Hematopoietic multipotent progenitor cell treated with erythropoietin and hydrocortisone succinate and interleukin-3 and kit ligand, for 17 days (in vitro differentiated cells): ENCODE results near the gene BAHCC1.

Experiments
- DNase-seq: peaks from one replicate; pipeline ENCODE4 v3.0.0-alpha.2; 2015; ENCODE audit warnings: low spot score

BAHCC1 gene

DNA sequence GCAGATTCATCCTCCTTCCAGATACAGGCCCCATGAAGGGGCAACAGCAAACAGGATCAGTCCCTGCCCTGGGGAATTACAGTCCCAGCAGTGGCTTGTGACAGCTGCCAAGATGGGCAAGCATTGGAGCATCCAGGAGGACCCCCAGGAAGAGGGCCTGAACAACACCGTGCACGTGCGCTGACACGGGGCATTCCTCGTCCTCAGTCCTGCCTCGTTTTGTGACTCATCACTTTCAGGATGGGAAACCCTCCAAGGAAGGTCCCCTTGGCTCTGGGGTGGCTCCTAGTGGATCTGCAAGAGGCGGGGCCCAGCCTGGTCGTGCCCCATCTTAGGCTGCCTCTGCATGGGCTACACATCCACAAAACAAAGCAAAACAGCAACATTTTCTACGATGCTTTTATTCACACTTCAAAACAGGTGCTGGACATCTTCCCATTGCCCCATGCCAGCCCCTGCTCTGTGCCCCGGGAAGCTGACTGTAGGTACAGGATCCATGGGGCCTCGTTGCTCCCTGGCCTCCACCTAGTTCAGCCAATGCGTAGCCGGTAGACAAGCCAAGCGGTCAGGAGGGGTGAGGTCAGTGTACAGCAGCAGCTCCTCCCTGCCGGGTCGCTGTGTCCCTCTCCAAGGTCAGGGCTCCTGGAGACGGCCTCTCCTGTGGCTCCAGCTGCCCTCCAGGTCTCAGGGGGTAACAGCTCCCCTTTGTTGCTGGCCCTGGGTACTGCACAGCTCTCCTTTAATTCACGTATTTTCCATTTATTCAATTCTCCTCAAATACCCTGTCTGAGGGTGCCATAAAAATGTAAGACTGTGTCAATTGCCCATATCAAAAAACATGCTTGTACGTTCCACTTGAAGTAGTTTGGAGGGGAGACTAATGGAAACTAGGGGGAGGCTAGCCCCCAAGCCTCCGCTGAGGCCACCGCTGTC lies 85.1 kb downstream of the BAHCC1 start:
- no peak for DNase-seq

DNA sequence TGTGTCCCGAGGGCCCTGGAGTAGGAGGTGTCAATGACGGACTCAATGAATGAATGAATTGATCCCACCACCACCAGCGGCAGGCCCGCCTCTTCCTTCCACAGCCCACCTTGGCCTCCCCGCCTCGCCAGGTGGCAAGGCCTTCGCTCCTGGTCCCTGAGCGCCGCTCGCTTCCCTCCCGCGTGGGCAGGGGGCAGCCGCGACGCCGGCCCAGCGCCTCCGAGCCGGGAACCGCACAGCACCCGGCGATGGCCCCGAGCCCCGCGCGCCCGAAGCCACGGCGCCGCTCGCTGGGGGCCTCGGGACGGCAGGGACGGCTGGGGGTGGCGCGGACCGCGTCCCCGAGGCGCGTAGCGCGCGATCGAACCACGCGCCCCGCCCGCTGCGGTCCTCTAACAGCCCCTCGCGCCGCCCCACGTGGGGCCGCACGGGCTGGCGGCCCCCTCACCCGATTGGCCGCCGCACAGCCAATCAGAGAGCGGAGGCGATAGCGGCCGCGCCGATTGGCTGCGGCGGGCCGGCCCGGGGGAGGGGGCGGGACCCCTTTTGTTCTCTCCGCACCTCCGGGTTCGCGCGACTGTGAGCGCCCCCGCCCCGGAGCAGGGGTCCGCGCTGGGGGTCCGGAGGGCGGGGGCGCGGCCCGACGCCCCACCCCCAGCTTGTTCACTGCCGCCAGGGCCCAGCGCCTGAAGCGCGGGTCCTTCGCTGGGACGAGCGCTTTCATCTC lies 86.0 kb downstream of the BAHCC1 start:
- DNase-seq = no peak

DNA sequence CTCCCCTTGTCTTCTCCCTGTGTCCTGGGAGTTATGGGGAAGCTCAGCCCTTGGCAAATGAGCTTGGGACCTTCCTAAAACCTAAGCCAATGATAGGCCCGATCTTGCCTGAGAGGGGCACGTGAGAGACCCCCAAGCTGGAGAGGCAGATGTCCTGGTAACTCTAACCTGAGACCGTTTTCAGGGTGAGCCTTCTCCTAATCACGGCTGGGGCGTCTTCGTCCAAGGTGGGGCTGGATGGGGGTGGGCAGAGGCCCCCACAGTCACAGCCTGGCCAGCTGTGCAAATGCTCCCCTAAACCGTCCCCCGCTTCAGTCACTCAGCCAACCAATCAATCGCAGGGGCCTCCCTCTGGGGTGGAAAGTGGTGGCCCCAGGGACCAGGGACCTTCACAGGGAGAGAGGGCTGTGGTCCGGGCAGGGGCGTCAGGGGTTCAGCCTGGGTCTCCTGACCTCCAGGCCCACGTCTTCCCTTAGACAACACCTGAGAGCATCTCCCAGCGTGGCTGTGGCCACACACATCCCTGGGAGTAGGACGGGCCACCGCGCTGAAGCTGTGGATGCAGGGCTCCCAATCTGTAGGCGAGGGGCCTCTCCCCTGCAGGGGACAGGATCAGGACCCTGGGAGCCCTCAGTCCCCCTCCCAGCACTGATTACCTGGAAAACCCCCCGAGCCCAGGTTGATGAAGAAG lies 86.7 kb downstream of the BAHCC1 start:
- DNase-seq = no peak

DNA sequence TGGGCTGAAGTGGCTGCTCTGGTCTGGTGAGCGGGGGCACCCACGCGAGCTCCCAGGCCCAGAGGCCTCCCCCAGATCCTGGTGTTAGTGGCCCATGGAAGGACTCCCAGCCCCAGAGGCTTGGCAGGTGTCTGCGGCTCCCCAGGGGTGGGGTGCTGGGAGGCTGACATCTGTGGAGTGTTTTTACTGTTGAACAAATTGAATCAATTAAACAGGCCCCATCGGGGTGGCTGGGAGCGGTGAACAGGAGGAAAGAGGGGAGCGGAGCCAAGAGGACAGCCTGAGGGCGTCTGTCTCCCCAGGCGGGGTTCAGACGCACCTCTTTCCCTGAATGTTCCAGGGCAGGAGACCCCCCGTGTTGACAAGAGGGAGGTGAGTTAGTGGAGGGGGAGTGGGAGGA lies 87.4 kb downstream of the BAHCC1 start:
- DNase-seq = no peak

DNA sequence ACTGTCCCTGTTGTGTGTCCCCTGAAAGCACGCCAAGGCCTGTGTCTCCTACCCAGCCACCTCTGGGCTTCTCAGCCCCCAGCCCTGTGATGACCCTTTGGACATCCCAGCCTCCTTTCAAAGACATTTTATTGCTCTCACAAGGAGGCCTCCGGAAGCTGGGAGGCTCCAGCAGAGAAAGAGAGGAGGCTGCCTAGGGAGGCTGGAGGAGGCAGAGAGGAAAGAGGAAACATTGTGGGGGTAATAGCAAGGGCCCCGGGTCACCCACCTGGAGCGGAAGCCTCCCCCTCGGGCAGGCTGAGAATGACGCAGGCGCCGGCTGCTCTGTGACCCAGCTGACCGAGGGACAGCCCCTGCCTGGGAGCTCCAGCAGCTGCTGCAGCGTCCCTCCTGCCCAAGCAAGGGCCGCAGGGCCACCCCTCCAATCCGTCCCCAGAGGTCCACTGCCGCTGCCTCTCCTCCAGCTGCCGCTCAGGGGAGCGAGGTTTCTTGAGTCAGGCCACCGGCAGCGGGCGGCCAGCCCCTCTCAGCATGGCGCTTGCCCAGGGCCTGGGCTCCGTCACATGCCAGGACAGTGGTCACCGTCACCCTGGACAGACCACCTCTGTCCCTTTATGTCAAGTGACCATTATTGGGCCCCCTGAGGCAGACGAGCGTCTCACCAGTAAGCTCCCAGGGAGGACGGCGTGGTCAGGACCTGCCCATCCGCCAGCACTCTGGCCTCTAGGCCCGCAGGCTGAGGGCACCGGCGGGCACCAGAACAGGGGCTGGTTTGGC lies 88.0 kb downstream of the BAHCC1 start:
- no peak for DNase-seq

DNA sequence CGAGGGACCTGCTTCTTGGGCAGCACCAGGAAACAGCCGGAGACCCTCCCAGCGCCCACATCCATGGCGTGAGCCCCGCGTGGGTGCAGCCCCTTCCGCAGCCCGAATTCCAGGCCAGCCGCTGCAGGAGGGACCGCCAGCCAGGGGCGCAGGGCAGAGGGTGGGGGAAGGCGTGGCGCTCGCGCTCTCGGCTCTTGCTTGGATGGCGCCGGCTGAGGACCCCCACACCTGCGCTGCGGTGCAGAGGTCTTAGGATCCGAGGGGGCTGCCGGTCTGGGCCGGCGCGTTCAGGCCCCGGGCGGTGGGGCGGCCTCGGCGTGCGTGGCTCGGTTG lies 88.6 kb downstream of the BAHCC1 start:
- no peak for DNase-seq

DNA sequence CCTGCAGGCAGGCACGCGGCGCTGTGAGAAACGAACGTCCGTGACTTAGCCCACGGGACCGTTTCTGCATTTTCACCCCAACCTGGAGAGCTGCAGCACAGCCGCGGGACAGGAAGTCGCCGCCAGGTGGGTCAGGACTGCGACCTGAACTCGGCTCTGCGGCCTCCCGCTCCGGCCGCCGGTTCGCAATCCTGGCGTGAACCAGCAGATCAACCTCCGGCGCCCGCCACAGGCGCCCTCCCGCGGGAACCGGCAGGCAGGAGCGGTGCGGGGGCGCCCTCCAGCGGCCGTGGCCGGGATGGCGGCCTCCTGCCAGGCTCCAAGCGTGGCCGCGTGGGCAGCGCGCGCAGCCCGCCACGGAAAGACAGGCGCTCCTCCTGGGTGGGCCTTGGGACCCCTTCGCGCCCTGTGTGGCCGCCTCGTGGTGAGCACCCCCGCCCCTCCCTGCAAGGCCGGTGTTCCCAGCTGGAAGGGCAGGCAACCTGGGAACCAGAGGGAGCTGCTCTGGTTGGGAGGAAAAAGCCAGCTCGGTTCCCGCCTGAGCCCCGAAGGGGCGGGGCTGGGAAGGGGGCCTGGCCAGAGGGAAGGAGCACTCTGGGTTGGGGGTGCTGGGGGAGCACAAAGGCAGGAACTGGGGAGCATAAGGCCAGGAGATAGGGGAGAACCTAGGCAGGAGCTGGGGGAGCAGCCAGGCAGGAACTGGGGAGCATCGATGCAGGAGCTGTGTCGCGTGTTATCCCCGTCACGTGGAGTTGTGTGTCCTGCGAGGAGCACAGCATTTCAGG lies 89.1 kb downstream of the BAHCC1 start:
- peak; percentile 61 for DNase-seq

DNA sequence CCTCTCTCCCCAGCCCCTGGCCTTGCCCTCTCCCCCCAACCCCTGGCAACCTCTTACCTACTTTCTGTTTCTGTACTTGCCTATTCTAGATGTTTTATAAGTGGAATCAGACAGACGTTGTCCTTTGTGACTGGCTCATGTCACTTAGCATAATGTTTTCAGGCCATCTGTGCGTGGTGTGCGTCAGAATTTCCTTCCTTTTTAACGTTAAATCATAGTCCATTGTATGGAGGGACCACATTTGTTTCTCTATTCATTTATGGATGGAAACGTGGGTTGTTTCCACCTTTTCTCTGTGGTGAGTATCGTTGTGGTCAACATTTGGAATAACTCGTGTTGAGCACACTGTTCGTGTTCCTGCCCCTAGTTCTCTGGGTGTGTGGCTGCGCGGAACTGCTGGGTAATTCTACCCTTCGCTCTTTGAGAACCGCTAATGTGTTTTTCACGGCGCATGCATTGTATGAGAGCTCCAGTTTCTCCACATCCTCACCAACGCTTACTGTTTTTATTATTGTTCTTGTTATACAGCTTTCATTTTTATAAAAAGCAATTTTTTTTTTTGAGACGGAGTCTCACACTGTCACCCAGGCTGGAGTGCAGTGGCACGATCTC lies 91.0 kb downstream of the BAHCC1 start:
- DNase-seq = no peak

DNA sequence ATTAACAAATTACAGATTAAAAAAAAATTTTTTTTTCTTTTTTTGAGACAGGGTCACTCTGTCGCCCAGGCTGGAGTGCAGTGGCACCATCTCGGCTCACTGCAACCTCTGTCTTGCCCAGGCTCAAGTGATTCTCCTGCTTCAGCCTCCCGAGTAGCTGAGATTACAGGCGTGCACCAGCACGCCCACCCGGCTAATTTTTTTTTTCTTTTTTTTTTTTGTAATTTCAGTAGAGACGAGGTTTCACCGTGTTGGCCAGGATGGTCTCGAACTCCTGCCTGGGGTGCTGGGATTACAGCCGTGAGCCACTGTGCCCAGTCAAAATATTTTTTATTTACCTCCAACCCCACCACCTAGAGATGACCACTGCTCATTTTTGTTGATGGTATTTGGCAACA lies 91.8 kb downstream of the BAHCC1 start:
- no peak for DNase-seq

DNA sequence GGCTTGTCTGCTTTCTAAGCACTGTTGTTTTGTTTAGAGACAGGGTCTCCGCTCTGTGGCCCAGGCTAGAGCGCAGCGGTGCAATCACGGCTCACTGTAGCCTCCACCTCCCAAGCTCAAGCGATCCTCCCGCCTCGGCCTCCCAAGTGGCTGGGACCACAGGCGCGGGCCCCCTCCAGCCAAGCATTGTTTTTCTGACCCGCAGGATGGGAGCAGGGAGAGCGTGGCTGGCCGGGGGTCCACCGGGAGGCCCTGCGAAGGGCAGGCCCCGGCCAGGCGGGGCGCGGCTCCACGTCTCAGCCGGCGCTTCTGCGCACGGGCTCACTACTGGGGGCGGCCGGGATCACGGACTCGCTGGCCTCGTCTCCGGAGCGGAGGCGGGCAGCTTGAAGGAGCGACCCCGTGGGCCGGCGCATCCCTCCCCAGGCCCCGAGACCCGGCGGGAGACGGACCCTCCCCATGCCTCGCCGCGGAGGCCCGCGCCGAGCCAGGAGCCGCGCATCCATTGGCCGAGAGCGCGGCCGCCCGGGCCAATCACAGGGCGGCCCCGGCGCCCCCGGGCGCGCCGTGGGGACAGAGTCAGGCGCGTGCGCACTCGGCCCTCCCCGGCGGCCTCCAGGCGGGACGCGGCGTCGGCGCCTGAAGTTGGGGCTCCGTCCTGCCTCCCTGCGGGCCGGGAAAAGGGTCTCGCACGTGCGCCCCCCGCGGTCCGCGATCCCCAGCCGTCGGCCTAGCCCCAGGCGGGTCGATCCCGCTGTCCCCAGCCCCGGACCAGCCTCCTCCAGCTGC lies 92.4 kb downstream of the BAHCC1 start:
- peak; percentile 49 for DNase-seq

DNA sequence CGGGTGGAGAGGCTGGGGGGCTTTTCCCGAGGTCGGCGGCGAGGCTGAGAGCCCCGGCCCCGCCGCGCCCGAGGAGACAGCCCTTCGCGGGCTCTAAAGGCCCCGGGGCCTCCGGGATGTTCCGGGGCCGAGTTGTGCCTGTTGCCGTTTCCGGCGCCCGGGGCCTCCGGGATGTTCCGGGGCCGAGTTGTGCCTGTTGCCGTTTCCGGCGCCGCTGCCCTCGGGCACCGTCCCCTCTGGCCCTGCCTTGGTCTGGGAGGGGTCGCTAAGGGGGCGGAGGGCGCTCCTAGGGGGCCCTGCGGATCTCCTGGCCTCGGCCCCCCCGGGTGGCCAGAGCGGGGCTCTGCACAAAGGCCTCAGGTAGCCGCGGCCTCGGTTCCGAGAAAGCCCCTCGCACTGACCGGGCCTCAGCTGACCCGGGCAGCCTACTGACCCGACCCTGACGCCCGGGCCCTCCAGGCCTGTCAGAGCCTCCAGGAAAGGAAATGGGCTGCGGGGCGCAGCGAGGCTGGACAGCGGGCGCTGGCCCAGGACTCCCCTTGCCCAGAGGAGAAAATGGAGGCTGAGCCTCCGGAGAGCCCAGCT lies 93.1 kb downstream of the BAHCC1 start:
- DNase-seq = no peak

DNA sequence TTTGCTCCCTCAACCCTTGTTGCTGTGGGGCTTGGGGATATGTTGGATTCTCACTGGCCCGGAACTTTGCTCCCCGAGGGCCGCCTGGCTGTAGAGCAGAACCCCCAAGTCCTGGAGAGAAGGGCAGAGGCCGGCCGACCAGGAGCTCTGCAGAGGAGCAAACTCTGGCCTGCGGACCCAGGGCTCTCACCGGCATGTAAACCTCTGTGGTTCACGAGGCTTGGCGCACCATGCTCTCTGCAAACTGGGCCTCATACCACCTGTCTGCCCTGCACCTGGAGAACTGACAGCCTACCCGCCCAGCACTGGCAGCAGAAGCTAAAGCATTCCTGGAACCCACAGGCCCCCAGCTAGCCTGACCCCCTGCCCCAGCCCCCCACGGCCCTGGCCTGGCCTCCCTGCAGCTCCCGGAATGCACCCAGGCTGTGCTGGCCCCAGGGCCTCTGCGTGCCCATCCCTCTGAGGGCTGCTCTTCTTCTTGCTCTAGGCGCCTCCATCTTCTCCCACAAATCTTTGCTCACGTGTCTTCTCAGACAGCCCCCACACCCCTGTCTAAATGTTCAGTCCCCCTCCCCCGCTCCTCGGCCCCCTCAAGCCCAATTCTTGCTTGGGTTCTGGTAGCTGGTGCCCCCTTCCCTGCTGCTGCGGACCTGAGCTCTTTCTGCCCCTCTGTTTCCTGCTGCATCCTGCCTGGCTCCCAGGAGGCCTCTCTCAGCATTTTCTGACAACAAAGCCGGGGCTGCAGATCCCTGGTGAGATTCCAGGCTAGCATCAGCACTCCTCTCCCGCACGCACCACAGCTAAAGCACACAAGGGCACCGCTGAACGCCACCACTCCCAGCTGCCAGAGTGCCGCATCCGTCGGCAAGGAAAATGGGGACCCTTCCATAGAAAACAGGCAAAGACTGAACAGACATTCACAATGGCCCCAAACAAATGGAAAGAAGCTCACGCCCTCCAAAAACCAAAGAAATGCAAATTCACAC lies 94.0 kb downstream of the BAHCC1 start:
- DNase-seq = no peak

DNA sequence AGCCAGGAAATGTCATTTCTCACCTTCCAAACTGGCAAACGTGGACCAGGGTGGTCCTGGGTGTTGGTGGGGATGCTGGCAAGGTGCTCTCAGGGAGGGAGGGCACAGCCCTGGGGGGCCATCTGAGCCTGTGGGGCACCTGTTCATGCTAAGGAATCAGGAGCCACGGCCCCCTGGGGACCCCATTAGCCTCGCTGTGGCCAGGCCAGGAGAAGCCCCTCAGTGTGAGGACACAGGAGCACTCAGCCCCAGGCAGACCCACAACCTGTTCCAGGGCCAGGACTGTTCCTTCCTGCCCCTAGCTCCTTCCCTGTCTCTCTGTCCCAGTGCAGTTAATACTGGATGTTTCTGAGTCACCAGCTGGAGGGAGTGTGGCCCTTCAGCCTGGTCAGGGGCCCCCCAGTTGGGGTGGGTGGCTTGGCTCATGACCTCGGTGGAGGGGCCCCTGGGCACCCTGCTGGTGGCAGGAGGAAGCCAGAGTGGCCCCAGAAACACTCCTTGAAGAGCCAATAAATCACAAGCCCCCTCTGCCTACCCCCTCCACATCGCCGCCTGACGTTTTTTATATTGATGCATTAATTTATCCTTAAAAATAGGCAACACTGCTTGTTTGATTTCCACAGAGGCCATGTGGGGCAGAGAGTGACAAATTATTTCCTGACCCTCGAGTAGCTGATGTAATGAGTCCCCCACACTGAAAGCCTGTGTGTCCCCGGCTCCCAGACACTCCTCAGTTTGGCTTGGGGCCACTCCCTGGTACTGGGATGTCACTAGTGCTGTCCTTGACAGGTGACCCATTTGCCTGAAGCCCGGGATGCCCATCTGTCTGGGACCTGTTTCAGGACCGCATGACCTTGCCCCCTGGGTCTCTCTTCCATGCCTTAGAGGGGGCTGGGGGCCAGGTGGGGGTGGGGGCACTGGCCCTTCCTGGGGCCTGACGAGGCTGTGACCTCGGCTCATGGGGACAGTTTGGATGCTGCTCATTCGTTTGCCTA lies 95.0 kb downstream of the BAHCC1 start:
- DNase-seq = no peak

DNA sequence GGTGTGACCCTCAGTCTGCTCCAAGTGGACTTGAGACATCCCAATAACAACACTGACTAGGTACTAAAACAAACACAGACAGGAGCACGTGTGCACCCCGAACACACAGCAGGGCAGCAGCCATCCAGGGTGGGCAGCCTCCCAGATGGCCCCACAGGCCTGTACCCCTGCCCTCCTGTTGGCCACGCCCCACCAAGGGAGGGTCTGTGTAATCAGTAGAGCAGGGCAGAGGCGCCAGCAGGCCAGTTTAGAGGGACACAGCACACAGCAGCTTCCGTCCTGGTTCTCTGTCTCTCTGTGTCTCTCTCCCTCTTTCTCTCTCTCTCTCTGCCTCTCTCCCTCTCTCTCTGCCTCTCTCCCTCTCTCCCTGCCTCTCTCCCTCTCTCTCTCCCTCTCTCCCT lies 95.9 kb downstream of the BAHCC1 start:
- DNase-seq = no peak

DNA sequence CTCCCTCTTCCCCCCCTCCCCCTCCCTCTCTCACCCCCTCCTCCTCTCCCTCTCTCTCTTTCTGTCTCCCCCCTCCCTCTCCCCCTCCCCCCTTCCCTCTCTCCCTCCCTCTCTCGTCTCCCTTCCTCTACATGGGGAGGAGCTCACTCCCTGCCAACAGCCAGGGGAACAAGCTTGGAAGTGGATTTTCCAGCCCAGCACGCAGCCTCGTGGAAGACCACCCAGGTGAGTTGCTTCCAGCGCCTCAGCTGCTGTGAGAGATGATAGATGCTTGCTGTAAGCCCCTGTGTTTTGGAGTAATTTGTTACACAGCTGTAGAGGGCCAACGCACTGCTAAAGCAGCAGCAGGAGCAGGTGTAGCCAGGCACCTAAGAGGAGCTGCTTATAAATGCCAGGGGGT lies 96.5 kb downstream of the BAHCC1 start:
- DNase-seq = no peak

DNA sequence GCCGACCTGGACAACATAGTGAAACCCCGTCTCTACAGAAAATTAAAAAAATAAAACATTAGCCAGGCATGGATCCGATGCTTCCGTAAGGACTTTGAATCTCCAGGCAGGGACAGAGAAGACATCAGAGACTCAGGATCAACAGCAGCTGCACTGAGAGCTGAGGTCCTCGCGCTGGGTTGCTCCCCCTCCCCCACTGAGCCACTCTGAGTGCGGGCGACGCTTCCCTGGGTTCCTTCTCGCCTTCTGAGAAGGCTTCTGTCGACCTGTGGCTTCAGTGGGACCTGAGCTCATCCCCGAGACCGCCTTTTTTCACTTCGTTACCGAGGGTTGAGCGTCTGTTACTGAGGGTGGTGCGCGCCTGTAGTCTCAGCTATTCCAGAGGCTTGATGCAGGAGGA lies 96.9 kb downstream of the BAHCC1 start:
- DNase-seq = no peak

DNA sequence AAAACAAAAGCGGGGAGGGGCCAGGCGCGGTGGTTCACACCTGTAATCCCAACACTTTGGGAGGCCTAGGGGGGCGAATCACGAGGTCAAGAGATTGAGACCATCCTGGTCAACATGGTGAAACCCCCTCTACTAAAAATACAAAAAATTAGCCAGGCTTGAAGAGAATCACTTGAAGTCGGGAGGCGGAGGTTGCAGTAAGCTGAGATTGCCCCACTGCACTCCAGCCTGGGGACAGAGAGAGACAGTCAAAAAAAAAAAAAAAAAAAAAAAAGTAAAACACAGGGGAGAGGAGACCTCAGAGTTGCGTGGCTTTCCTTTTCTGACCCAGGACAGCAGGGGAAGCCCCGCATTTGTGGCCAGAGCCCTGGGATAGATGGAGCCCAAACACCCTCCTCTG lies 97.4 kb downstream of the BAHCC1 start:
- no peak for DNase-seq
